Vagina (tissue), 2 donors: Measurements from ENCODE around the gene ALDH6A1. TPM values are rescaled to one million over a fixed set of nuclear protein-coding genes. Genes with fewer than 3 reads are reported as not detected.
A peak's percentile ranks its signal among the peaks of the same experiment; 100 is the strongest.

Experiments used
- DNase-seq, 2 donors: peaks; one replicate each; pipeline ENCODE4 v3.0.0-alpha.2; 2017; ENCODE audit errors: extremely low spot score in 2 of 2
- H3K27ac ChIP-seq: fragments of 200-600 bp; sonication (generic); one replicate; pipeline ENCODE4 v1.5.1; 2019
- H3K27me3 ChIP-seq: fragments of 200-600 bp; sonication (generic); one replicate; pipeline ENCODE4 v1.5.1; 2019
- H3K36me3 ChIP-seq, 2 donors: fragments of 200-600 bp; sonication (generic); one replicate each; pipeline ENCODE4 v1.5.1; 2017 to 2019
- H3K4me1 ChIP-seq: fragments of 200-600 bp; sonication (generic); one replicate; pipeline ENCODE4 v1.5.1; 2019
- H3K4me3 ChIP-seq, 2 donors: fragments of 200-600 bp; sonication (generic); 1 replicate in 1 of 2; 2 replicates in 1 of 2; pipeline ENCODE4 v1.5.1; 2016 to 2019
- H3K9me3 ChIP-seq: fragments of 200-600 bp; sonication (generic); one replicate; pipeline ENCODE4 v1.5.1; 2019
- CTCF ChIP-seq, 3 experiments: fragments of 450-650 bp in 2 of 3; fragments of 200-600 bp in 1 of 3; sonication (generic) in 1 of 3; IDR thresholded peaks; one replicate each; pipeline ENCODE4 v1.5.1; 2017 to 2019; ENCODE audit warnings: antibody characterized with exemption in 3 of 3, mild to moderate bottlenecking in 2 of 3, moderate library complexity in 2 of 3
- POLR2A ChIP-seq, 2 donors: fragments of 450-650 bp; IDR thresholded peaks; one replicate each; pipeline ENCODE4 v1.6.1; 2017; ENCODE audit warnings: antibody characterized with exemption in 2 of 2, mild to moderate bottlenecking in 2 of 2, moderate library complexity in 2 of 2
- POLR2AphosphoS5 ChIP-seq, 2 donors: sonication (generic); formaldehyde crosslinking; IDR thresholded peaks; one replicate each; pipeline ENCODE4 v1.9.0; 2017; ENCODE audit warnings: antibody characterized with exemption in 2 of 2, mild to moderate bottlenecking in 2 of 2, low read depth in 1 of 2; ENCODE audit not compliant: insufficient read depth in 1 of 2
- intact Hi-C: fragments of 100-400 bp; cut with DNase I; formaldehyde crosslinking; loops from one replicate; pipeline ENCODE4 v1.15.1; 2023
- total RNA-seq: library from RNA; depleted of rRNA; stranded (reverse); fragments of >200 nt; gene quantifications from one replicate; pipeline ENCODE4 v1.2.3, GENCODE V29; 2016

Gene ALDH6A1
- total RNA-seq, 1 donor from 2014 or later: 20.9 TPM

DNA sequence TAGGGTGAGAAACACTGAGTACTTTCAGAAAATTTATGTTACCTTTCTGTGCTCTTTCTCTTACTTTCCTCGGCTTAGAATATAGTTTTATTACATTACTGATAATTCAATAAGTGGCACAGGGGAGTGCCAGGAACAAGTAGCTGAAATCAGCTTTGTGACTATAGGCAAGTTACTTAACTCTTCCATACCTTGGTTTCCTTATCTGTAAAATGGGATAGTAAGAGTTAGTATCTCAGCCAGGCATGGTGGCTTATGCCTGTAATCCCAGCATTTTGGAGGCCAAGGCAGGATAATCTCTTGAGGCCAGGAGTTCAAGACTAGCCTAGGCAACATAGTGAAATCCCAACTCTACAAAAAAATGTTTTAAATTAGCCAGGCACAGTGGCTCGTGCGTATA, 49.7 kb downstream of the ALDH6A1 start:
- no peak overlapping the region for H3K27ac ChIP-seq
- DNase-seq: no peak
- TF ChIP-seq POLR2AphosphoS5 (IDR thresholded peaks at IDR 0.05; ENCODE audit: insufficient read depth in 1 of 2, low read depth in 1 of 2) (no peak), CTCF (IDR thresholded peaks at IDR 0.05) (no peak), POLR2A (IDR thresholded peaks at IDR 0.05) (no peak)
- no peaks in the 10 kb centered on the region for H3K36me3 ChIP-seq
- intact Hi-C loops: no loop called here
- H3K4me1 ChIP-seq: no peaks in the 10 kb centered on the region
- no peak overlapping the region for H3K4me3 ChIP-seq
- H3K27me3 ChIP-seq: no peaks in the 10 kb centered on the region
- no peaks in the 10 kb centered on the region for H3K9me3 ChIP-seq

DNA sequence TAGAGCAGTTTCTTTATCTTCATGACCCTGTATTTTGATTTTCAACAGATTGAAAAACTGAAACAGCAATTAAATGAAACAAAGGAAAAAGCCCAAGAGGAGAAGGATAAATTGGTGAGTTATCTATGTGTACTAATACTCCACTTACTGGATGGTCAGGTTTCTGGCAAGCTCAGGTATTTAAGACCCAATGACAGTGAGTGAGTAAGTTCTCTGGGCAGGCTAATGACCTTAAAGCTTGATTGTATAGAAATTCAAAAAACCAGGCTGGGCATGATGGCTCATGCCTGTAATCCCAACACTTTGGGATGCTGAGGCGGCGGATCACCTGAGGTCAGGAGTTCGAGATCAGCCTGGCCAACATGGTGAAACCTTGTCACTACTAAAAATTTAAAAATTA, 55.1 kb downstream of the ALDH6A1 start:
- H3K27me3 ChIP-seq: no peaks in the 10 kb centered on the region
- H3K4me3 ChIP-seq: no peak overlapping the region
- DNase-seq: no peak
- intact Hi-C loops: no loop called here
- TF ChIP-seq POLR2A (IDR thresholded peaks at IDR 0.05) (no peak), POLR2AphosphoS5 (IDR thresholded peaks at IDR 0.05; ENCODE audit: insufficient read depth in 1 of 2, low read depth in 1 of 2) (no peak), CTCF (IDR thresholded peaks at IDR 0.05) (no peak)
- H3K4me1 ChIP-seq: no peaks in the 10 kb centered on the region
- no peaks in the 10 kb centered on the region for H3K9me3 ChIP-seq
- no peaks in the 10 kb centered on the region for H3K36me3 ChIP-seq
- no peak overlapping the region for H3K27ac ChIP-seq

GRCh38 chr14:74022346-74022745, 61.9 kb downstream of the ALDH6A1 start:
- intact Hi-C loops: no loop called here
- TF ChIP-seq CTCF (IDR thresholded peaks at IDR 0.05) (no peak), POLR2A (IDR thresholded peaks at IDR 0.05) (no peak), POLR2AphosphoS5 (IDR thresholded peaks at IDR 0.05; ENCODE audit: insufficient read depth in 1 of 2, low read depth in 1 of 2) (no peak)
- DNase-seq: no peak
- Histone ChIP-seq H3K4me3 (no peak overlapping the region), H3K27me3 (no peaks in the 10 kb centered on the region), H3K36me3 (no peaks in the 10 kb centered on the region), H3K9me3 (no peaks in the 10 kb centered on the region), H3K4me1 (peaks cover 16% of the 10 kb centered on the region), H3K27ac (no peak overlapping the region)

- no peaks in the 10 kb centered on the region for H3K36me3 ChIP-seq
- H3K27me3 ChIP-seq: no peaks in the 10 kb centered on the region
- peak overlapping the region; percentile 75 for H3K27ac ChIP-seq
- H3K9me3 ChIP-seq: no peaks in the 10 kb centered on the region
- peaks cover 16% of the 10 kb centered on the region for H3K4me1 ChIP-seq
- no peak for TF ChIP-seq POLR2A (IDR thresholded peaks at IDR 0.05)
- TF ChIP-seq POLR2AphosphoS5 (IDR thresholded peaks at IDR 0.05; ENCODE audit: insufficient read depth in 1 of 2, low read depth in 1 of 2): no peak
- TF ChIP-seq CTCF (IDR thresholded peaks at IDR 0.05): no peak
- peak overlapping the region; percentile 60 to 79 for H3K4me3 ChIP-seq
- peak in 1 of 2 donors; percentile 89 for DNase-seq
- intact Hi-C loops: no loop called here
These were observed 64.7 kb downstream of the ALDH6A1 start for GRCh38 chr14:74019408-74020137.
